OCI-LY7 (cell line): ENCODE measurements around the gene HEMGN. TPM values are rescaled to one million over a fixed set of nuclear protein-coding genes. Genes with fewer than 3 reads are reported as not detected.

Experiments used
- BruUV-seq: library from RNA; stranded (reverse); fragments of 400-500 nt; replicated peaks from 2 replicates; lab custom pipeline; 2021; lab: Mats Ljungman, UMichigan
- CTCF ChIA-PET: fragments of 300-600 bp; sonication (Branson Sonifier 250); formaldehyde crosslinking; loops from one replicate; lab custom pipeline; 2022; ENCODE audit warnings: antibody characterized with exemption; ENCODE audit not compliant: unreplicated experiment; lab: Charles Lee
- POLR2A ChIA-PET: fragments of 300-600 bp; sonication (Branson Sonifier 250); formaldehyde crosslinking; loops from one replicate; lab custom pipeline; 2022; ENCODE audit warnings: antibody characterized with exemption; lab: Charles Lee
- DNase-seq: peaks from one replicate; pipeline ENCODE4 v3.0.0-alpha.2; 2015; ENCODE audit warnings: low spot score
- H2AFZ ChIP-seq: fragments of 200-600 bp; sonication (generic), shearing (Covaris generic); 2 replicates; pipeline ENCODE4 v1.6.1; 2014; ENCODE audit warnings: mild to moderate bottlenecking, antibody characterized with exemption, low read length, moderate library complexity
- H3K27ac ChIP-seq: fragments of 200-600 bp; sonication (generic); 2 replicates; pipeline ENCODE4 v1.5.1; 2014; ENCODE audit warnings: mixed run types, low read depth, mild to moderate bottlenecking, moderate library complexity, low read length, inconsistent platforms; ENCODE audit not compliant: poor library complexity, severe bottlenecking
- H3K36me3 ChIP-seq: fragments of 200-600 bp; sonication (generic); 2 replicates; pipeline ENCODE4 v1.6.1; 2014; ENCODE audit warnings: mild to moderate bottlenecking, antibody characterized with exemption, low read length, moderate library complexity, mixed read lengths; ENCODE audit not compliant: insufficient read depth
- H3K4me1 ChIP-seq: fragments of 200-600 bp; sonication (generic); 2 replicates; pipeline ENCODE4 v1.5.1; 2014; ENCODE audit warnings: mild to moderate bottlenecking, low read length; ENCODE audit not compliant: insufficient read depth, poor library complexity, severe bottlenecking
- H3K4me2 ChIP-seq: fragments of 200-600 bp; sonication (generic); 2 replicates; pipeline ENCODE4 v1.6.1; 2014; ENCODE audit warnings: mild to moderate bottlenecking, low read length
- H3K4me3 ChIP-seq: fragments of 200-600 bp; sonication (generic); 2 replicates; pipeline ENCODE4 v1.5.1; 2014; ENCODE audit warnings: mild to moderate bottlenecking, low read depth, low read length; ENCODE audit not compliant: poor library complexity, severe bottlenecking
- H3K79me2 ChIP-seq: fragments of 200-600 bp; sonication (generic); 2 replicates; pipeline ENCODE4 v1.6.1; 2016; ENCODE audit warnings: low read depth, mild to moderate bottlenecking, low read length, moderate library complexity, mixed read lengths; ENCODE audit not compliant: insufficient read depth
- H3K9me2 ChIP-seq: fragments of 200-600 bp; sonication (generic); 2 replicates; pipeline ENCODE4 v1.6.1; 2016; ENCODE audit warnings: mild to moderate bottlenecking, low read length, mixed read lengths; ENCODE audit not compliant: insufficient read depth
- H3K9me3 ChIP-seq: fragments of 200-600 bp; sonication (generic); 2 replicates; pipeline ENCODE4 v1.6.1; 2014; ENCODE audit warnings: mild to moderate bottlenecking, mixed run types, low read length, mixed read lengths
- H4K20me1 ChIP-seq: fragments of 200-600 bp; sonication (generic); 2 replicates; pipeline ENCODE4 v1.6.1; 2014; ENCODE audit warnings: mild to moderate bottlenecking, antibody characterized with exemption, low read length, moderate library complexity, mixed read lengths; ENCODE audit not compliant: insufficient read depth
- EZH2phosphoT487 ChIP-seq: fragments of 200-600 bp; sonication (generic); IDR thresholded peaks from 2 replicates; pipeline ENCODE4 v1.6.1; 2018; ENCODE audit warnings: low read depth, borderline replicate concordance, mild to moderate bottlenecking, mixed run types, antibody characterized with exemption, low read length, moderate library complexity, mixed read lengths
- intact Hi-C: fragments of 100-400 bp; cut with micrococcal nuclease; formaldehyde crosslinking; loops from one replicate; pipeline ENCODE4 v1.10.0; 2022; ENCODE audit not compliant: unreplicated experiment
- total RNA-seq, 2 experiments: library from RNA; depleted of rRNA in 1 of 2; stranded (reverse); fragments of >200 nt in 1 of 2; shearing (Covaris generic) in 1 of 2; gene quantifications; 2 replicates each; pipeline ENCODE4 v1.2.3, GENCODE V29; 2014 to 2022
- TF ChIP-seq, protein P1 (sequence below): fragments of 200-600 bp; sonication (generic); conservative IDR thresholded peaks from 2 replicates; pipeline ENCODE4 v1.5.1; 2014; ENCODE audit warnings: mild to moderate bottlenecking, antibody characterized with exemption, low read length, moderate library complexity, mixed read lengths

Gene HEMGN
- total RNA-seq, 2 experiments from 2014 or later = 3.8 to 5.4 TPM

DNA sequence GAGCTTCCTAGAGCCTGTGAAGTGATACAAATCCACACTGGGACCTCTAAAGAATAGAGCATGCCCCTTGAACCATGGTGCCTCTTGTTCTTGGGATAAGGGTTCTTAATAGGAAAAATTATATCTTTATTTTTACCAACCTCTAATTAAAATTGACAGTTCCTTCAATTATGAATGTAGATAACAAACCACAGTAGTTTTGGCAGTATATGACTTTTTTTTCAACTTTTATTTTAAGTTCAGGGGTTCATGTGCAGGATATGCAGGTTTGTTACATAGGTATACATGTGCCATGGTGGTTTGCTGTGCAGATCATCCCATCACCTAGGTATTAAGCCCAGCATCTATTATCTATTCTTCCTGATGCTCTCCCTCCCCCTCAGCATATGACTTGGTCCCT lies 974 bp downstream of the HEMGN start:
- H3K9me2 ChIP-seq = no peaks in the 10 kb centered on the region
- TF ChIP-seq EZH2phosphoT487 = no peak
- TF ChIP-seq, protein P1, sequence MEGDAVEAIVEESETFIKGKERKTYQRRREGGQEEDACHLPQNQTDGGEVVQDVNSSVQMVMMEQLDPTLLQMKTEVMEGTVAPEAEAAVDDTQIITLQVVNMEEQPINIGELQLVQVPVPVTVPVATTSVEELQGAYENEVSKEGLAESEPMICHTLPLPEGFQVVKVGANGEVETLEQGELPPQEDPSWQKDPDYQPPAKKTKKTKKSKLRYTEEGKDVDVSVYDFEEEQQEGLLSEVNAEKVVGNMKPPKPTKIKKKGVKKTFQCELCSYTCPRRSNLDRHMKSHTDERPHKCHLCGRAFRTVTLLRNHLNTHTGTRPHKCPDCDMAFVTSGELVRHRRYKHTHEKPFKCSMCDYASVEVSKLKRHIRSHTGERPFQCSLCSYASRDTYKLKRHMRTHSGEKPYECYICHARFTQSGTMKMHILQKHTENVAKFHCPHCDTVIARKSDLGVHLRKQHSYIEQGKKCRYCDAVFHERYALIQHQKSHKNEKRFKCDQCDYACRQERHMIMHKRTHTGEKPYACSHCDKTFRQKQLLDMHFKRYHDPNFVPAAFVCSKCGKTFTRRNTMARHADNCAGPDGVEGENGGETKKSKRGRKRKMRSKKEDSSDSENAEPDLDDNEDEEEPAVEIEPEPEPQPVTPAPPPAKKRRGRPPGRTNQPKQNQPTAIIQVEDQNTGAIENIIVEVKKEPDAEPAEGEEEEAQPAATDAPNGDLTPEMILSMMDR = no peak
- peak overlapping the region; percentile 66 for H3K4me2 ChIP-seq
- peak overlapping the region; percentile 45; the same call in 1 of the 2 replicates for H2AFZ ChIP-seq
- BruUV-seq = no TSS peak
- no peaks in the 10 kb centered on the region for H4K20me1 ChIP-seq
- peaks cover 94% of the 10 kb centered on the region for H3K4me1 ChIP-seq
- no peak for DNase-seq
- H3K79me2 ChIP-seq = peaks cover 18% of the 10 kb centered on the region; the same call in 1 of the 2 replicates
- POLR2A ChIA-PET = interaction anchor here (0.7 to 4.7 kb wide), 7 partner anchors 10 to 46 kb away, joined by 3 to 22 read pairs (median 7); partner anchors contain the start of gene TRMO
- H3K9me3 ChIP-seq = no peaks in the 10 kb centered on the region
- peak overlapping the region; percentile 91 for H3K27ac ChIP-seq
- no peaks in the 10 kb centered on the region for H3K36me3 ChIP-seq
- CTCF ChIA-PET = no interaction called here
- intact Hi-C loops = loop anchor here (5.0 kb wide), 1 partner anchor 170 kb away; no protein-coding TSS in a partner anchor
- peak overlapping the region; percentile 49 for H3K4me3 ChIP-seq

DNA sequence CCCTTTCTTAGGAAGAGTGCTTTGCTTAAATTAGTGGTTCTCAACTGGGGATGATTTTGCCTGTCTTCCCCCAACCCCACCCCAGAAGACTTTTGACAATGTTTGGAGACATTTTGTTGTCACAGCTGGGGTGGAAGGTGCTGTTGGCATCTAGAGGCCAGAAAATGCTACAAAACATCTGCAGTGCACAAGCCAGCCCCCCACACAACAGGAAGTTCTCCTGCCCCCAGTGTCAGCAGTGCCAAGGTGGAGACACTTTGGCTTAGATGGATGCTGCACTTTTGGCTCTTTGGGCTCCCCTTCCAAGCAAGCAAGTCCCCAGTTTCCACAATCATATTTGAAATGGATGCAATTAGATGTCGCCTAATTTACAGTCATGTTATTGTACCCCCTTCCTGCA lies 2.7 kb downstream of the HEMGN start:
- BruUV-seq = no TSS peak
- TF ChIP-seq, protein P1 = no peak
- no peak for TF ChIP-seq EZH2phosphoT487
- intact Hi-C loops = loop anchor here (5.0 kb wide), 1 partner anchor 172 kb away; no protein-coding TSS in a partner anchor
- H3K9me3 ChIP-seq = no peaks in the 10 kb centered on the region
- no peaks in the 10 kb centered on the region for H3K9me2 ChIP-seq
- H3K4me2 ChIP-seq = peak overlapping the region; percentile 66
- CTCF ChIA-PET = interaction anchor here (1.2 to 1.6 kb wide), 2 partner anchors 11 to 45 kb away, joined by 4 to 5 read pairs; no protein-coding TSS in a partner anchor
- peak; percentile 55 for DNase-seq
- no peaks in the 10 kb centered on the region; the same call in 1 of the 2 replicates for H3K36me3 ChIP-seq
- H3K4me1 ChIP-seq = peaks cover 100% of the 10 kb centered on the region
- POLR2A ChIA-PET = interaction anchor here (0.9 to 4.7 kb wide), 6 partner anchors 9 to 306 kb away, joined by 3 to 22 read pairs (median 6); partner anchors contain the start of genes NANS and TRMO
- no peaks in the 10 kb centered on the region for H4K20me1 ChIP-seq
- peak overlapping the region; percentile 49 for H3K4me3 ChIP-seq
- H2AFZ ChIP-seq = peak overlapping the region; percentile 45; the same call in 1 of the 2 replicates
- H3K79me2 ChIP-seq = peaks cover 21% of the 10 kb centered on the region; the same call in 1 of the 2 replicates
- peak overlapping the region; percentile 91 for H3K27ac ChIP-seq
